Stimulated activated CD8-positive, alpha-beta memory T cell treated with anti-CD3 and anti-CD28 coated beads, Interleukin-15, amount 100 ng/mL, for 4 hours (primary cell): ENCODE measurements around the gene HIVEP2.

Experiments used
- DNase-seq, 2 donors: peaks; one replicate each; pipeline ENCODE4 v3.0.0-alpha.2; 2020; ENCODE audit warnings: low read depth in 2 of 2

HIVEP2 gene

GRCh38 chr6:142867355-142867801, 77.6 kb downstream of the HIVEP2 start:
- DNase-seq: no peak

DNA sequence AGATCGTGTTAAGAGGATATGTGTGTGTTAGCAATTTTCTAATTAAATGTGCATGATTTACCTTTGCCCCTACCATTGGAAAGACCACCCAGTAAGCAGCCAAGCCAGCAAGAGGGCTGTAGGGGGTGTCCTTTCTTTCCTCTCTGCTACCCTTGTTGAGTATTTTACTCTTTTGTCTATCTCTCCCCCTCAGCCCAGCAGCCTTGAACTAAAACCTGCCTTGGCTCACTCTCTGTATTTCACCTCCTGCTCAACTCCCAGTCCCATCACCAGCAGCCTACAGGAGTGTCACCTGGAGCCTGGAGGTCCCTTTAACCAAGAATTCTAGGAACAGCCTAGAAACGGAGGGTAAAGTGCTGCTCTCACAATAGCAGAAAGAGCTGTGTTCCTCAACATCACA, 81.0 kb downstream of the HIVEP2 start:
- no peak for DNase-seq

- DNase-seq: no peak
Measured at GRCh38 chr6:142861711-142862110, 83.3 kb downstream of the HIVEP2 start.

DNA sequence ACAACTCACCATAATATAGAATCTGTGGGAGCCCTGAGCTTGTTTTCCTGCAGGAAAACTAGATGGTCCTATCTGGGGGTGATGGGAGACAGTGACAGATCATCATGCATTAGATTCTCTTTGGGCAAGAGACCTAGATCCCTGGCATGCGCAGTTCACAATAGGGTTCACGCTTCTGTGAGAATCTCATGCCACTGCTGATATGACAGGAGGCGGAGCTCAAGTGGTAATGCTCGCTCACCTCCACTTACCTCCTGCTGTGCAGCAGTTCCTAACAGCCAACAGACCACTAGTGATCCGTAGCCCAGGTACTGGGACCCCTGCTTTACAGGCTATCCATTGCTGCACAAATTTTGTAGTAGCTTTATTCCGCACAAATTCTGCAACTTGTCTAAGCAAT, 84.5 kb downstream of the HIVEP2 start:
- DNase-seq: no peak

GRCh38 chr6:142857796-142858555, 87.0 kb downstream of the HIVEP2 start:
- no peak for DNase-seq

DNA sequence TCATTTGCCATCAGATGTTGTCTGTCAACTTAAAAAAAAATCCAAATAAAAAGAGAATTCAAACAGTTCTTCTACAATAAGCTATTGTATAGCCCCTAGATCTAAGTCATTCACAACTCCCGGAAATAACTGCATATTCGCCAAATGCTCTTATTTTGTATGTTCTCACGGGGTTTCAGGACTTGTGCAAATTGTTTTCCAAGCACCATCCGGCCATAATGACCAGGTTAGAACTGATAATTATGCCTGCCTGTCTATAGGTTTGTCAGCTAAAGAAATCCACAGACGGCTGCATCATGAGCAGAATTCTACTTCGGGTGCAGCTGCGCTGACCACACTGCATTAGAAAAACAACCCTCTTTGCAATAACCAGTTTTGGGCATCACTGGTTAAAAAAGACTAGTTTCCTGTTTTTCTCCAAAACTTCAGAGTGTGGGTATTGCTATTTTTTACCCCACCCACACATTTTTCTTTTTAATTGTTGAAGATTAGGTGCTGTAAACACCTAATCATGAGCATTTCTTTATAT, 87.7 kb downstream of the HIVEP2 start:
- DNase-seq: no peak

DNA sequence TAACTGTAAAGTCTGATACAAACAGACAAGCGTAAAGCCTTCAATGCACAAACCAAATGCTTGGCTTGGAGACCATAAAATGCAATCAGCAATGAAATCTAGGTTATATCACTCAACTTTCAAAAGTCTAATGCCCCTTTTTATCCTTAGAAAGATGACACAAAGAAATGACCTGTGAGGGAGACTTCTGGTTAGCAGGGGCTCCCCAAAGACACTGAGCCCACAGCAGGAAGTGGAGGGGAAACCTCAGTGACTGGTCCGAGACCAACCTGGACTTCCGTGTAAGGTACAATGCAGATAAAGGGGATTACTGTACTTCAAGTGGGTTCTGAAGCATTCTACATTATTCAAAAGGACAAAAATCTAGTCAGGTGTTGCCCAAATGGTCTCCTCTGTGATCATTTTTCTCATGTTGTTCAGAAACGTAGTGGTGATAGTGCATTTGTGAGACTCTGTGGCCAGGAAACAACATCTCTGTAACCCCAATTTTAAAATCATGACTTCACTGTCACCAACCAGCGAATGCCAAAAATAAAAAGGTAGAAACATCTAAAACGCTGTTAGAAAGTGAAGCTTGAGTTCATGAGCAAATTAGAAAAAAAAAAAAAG, 88.2 kb downstream of the HIVEP2 start:
- DNase-seq: peak in 1 of 2 donors; percentile 35

GRCh38 chr6:142855893-142856623, 88.9 kb downstream of the HIVEP2 start:
- DNase-seq: no peak

DNA sequence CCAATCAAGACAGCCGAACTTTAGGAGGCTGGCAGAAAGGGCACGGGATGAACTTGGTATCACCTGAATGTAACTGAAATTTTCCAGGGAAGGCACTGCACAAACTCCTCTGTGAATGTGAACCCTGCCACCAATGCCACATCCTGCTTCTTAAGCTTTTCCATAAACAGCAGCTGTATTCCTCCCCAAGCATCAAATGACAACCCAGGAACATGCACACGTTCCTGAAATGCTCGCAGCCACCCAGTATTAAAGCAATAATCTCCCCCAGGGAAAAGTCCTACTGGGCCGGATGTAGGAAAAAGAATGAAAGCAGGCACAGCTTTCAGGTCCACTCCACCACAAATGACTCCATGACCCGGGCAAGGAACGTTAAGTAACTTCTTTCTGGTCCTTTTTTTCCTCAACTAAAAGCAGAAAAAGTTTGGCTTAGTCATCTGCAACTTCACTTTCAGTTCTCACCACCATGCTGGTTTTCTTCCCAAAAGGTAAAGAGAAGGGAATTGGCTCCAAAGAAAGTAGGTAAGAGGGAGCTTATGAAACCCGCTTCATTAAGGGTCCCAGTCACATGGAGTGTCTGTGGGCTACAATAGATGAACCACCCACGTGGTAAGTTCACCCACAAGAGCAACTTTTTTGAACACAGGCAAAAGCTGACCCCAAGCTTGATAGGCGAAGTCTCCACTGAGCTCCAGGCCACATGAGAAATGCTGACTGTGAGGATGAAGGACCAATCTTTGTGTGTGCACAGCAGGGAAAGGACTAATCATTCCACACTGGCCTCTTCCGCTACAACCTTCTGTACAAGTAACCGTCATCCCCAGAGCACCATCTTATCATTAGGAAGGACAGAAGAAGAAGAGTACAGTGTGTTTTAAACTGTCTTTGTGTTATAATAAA, 90.1 kb downstream of the HIVEP2 start:
- no peak for DNase-seq

DNA sequence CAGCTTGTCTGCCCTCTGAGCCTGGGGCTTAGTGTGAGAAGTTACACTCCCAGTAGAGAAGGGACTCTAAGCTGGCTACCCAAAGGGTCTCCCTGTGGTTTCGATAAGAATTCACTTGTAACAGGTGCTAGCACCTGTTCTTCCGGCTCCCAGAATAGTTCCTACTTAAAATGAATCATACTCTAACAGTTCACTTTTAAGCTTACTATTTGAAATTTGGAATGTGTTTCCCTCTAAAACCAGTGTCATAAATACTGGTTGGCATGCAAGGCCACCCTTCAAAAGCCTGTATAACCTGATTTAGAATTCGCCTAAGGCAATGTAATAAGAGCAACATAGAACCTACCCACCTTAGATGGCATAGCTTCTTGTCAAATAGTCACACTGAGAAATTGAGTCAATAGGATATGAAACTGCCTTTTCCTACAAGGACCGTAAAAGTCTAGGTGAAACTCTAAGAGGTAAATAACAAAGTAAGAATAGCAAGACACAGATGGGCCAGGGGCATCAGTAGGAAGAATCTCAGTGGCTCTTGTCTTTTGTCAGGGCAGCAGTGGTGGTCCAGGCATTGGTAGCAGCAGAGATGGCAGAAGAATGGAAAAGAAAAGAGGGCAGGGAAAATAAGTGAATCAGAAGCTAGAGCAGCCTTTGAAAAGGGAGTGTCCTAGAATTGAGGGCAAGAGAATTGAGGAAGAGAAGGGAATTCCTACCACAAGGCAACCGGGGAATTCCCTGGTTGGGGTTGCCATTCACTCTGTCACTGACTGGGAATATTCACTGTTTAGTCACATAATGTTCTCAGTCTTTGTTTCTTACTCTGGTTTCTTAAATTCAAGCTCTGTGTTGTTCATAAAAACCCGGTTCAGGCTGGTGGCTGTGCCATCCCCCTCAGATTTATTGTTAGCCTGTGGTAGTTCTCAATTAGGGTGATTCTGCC, 91.5 kb downstream of the HIVEP2 start:
- no peak for DNase-seq

DNA sequence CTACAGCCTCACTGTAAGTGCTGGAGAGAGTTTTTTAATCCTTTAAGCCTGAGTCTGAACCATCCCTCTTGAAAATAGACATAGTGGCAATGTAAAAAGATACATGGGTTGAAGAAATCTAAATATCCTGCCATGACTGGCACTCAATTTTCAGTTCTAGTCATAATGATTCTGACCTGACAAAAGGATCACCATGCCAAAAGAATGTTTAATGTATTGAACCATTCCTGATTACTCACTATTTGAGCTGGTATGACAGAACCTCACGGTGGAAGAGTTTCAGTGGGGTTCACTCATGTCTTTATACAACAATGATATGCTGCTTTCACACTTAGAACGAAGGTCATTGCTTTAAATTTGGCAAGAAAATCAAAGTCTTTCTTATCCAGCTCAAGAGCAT, 93.4 kb downstream of the HIVEP2 start:
- no peak for DNase-seq

DNA sequence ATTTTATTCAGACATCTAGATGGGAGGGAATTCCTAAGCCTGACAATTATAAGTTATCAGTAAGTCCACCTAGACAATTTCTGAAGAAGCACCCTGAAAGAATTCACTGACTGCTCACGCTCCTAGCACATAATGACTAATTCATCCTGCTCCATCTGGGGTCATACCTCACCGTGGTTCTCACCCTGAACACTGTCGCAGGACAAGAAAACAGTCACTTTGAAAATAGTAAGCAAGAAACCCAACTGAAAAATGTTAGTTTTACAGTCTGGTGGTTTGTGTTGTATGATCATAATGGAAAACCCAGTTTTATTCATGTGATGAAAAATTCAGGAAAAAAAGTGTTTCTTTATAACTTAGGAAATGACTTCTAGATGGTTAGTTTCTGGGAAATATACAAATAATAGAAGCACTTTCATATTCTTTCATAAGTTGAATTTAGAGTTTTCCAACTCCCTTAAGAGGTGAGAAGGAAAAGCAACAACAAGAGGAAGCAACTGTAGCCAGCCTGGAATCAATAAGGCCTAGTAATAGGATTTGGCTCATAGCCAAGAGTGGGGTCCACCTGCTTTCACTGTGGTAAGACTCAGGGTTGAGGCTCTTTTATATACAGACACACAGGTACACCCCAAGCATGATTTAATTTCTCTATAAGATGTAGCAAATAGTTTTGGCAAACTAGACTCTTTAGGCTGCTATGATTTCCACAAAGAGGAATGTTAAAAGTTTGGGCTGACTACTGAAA, 94.1 kb downstream of the HIVEP2 start:
- DNase-seq: no peak

DNA sequence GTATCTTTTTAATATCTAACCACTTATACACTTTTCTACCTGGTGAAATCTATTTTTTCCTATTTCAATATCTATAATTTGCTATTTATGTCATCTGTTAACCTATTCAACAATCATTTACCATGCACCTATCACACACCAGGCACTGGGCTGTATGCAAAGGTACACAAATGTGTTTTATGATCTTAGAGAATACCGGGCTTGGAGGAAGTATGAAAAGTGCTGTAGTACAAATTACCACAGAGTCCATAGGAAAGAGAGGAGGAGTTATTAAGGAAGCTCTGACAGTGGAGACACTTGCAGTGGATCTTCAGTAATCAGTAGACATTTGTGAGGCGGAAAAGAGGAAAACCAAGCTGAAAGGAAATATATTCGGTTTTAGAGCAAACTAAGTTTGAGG, 96.0 kb downstream of the HIVEP2 start:
- DNase-seq: no peak

- DNase-seq: no peak
Measured at GRCh38 chr6:142848156-142848555, 96.8 kb downstream of the HIVEP2 start.

GRCh38 chr6:142846883-142847287, 98.1 kb downstream of the HIVEP2 start:
- DNase-seq: no peak

DNA sequence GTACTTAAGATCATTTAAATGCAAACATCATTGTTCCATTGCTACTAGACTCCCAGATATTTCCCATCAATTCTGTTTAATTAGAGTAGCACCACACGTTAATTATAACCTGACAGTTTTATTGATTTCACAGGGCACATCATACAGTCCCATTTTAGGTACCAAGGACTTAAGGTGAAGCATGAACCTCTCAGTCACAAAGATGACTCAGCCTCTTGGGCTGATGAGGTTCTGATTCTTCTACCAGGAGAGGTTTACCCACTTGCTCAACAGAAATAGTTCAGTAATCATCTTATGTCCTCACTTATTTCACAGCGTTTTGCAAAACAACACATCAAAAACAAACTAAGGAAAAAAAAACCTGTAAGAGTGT, 98.5 kb downstream of the HIVEP2 start:
- no peak for DNase-seq

DNA sequence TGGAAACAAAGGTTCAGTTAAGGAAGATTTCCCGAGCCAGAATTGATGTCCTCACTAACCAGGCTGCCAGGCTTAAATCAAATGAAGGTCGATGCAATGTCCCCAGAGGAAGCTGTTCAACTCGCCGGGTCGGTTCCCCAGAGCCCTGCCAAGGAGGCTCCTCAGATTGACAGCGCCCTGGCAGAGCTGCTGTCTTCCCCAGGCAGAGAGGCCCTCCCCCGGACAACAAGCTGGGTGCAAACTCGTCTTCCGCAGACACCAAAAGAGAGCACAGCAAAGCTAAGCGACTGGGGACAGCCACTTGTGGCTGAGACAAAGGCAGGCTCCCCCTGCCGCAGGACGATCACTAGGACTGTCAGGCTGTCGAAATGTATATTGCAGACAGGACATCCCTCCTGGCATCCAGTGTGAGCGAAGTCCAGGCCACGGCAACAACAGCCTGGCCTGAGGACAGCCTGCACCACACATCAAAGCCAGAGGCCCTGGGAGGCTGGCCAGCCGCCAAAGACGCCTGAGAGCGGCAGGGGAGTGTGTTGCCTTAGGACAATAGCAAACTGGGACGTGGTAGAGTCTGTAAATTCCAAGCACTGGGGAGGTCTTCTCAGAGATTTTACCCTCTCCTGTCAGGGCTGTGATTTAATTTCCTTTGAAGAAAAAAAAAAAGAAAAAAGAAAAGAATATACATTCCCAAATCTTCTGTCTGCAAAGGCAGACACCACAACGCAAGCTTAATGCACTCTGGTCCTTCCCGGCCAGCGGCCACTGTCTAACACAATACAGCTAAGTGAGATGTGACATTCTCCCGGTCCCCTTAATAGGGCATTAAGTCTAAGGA, 99.1 kb downstream of the HIVEP2 start:
- no peak for DNase-seq

- no peak for DNase-seq
Measured at GRCh38 chr6:142845143-142845571, 99.8 kb downstream of the HIVEP2 start.
